Osteoblast (primary cell): ENCODE results near the gene LRP1B. TPM values are rescaled to one million over a fixed set of nuclear protein-coding genes. Genes with fewer than 3 reads are reported as not detected.

ENCODE experiments used
- DNase-seq: peaks from one replicate; pipeline ENCODE4 v3.0.0; 2011; ENCODE audit warnings: low spot score, mixed read lengths; ENCODE audit not compliant: insufficient read length; ENCODE audit errors: missing footprints
- H2AFZ ChIP-seq: 2 replicates; pipeline ENCODE4 v1.6.0; 2011; ENCODE audit warnings: mild to moderate bottlenecking, low read length
- H3K27ac ChIP-seq: 2 replicates; pipeline ENCODE4 v1.5.1; 2011; ENCODE audit warnings: mild to moderate bottlenecking, low read depth, low read length, moderate library complexity
- H3K27me3 ChIP-seq: 2 replicates; pipeline ENCODE4 v1.6.0; 2012; ENCODE audit warnings: mild to moderate bottlenecking, control low read depth, inconsistent platforms, low read length, moderate library complexity; ENCODE audit not compliant: insufficient read depth
- H3K36me3 ChIP-seq: 2 replicates; pipeline ENCODE4 v1.5.1; 2011; ENCODE audit warnings: mild to moderate bottlenecking, low read length, control low read depth, moderate library complexity; ENCODE audit not compliant: insufficient read depth
- H3K4me1 ChIP-seq: 2 replicates; pipeline ENCODE4 v1.5.1; 2011; ENCODE audit warnings: mild to moderate bottlenecking, low read length, control low read depth, moderate library complexity; ENCODE audit not compliant: insufficient read depth
- H3K4me2 ChIP-seq: 2 replicates; pipeline ENCODE4 v1.6.0; 2011; ENCODE audit warnings: mild to moderate bottlenecking, low read length; ENCODE audit not compliant: insufficient read depth
- H3K4me3 ChIP-seq: fragments of 200-600 bp; sonication (generic); 3 replicates; pipeline ENCODE4 v1.5.1; 2012; ENCODE audit warnings: mild to moderate bottlenecking, low read length, inconsistent platforms; ENCODE audit not compliant: insufficient read depth
- H3K79me2 ChIP-seq: 2 replicates; pipeline ENCODE4 v1.6.0; 2012; ENCODE audit warnings: mild to moderate bottlenecking, low read length, control low read depth, inconsistent platforms; ENCODE audit not compliant: insufficient read depth
- H3K9me3 ChIP-seq: 2 replicates; pipeline ENCODE4 v1.5.1; 2011; ENCODE audit warnings: low read depth, low read length, control low read depth
- H4K20me1 ChIP-seq: 2 replicates; pipeline ENCODE4 v1.6.0; 2012; ENCODE audit warnings: mild to moderate bottlenecking, low read length, control low read depth; ENCODE audit not compliant: insufficient read depth
- CTCF ChIP-seq: IDR thresholded peaks from 2 replicates; pipeline ENCODE4 v1.5.1; 2011; ENCODE audit warnings: mild to moderate bottlenecking, low read depth, low read length, moderate library complexity; ENCODE audit errors: extremely low read depth
- total RNA-seq: library from RNA; depleted of rRNA; stranded (reverse); fragments of >200 nt; gene quantifications from 2 replicates; pipeline ENCODE4 v1.2.3, GENCODE V29; 2012

LRP1B gene
- total RNA-seq, 1 donor: not detected

GRCh38 chr2:142140434-142140845 lies 9.6 kb upstream of the LRP1B start:
- Histone ChIP-seq H3K27me3 (no peaks in the 10 kb centered on the region), H3K4me2 (no peak overlapping the region), H3K4me1 (no peaks in the 10 kb centered on the region), H3K27ac (no peak overlapping the region), H2AFZ (no peak overlapping the region), H3K4me3 (no peak overlapping the region), H3K9me3 (no peaks in the 10 kb centered on the region), H3K79me2 (no peaks in the 10 kb centered on the region), H3K36me3 (no peaks in the 10 kb centered on the region), H4K20me1 (no peaks in the 10 kb centered on the region)
- TF ChIP-seq CTCF: peak; percentile 52
- DNase-seq: no peak

GRCh38 chr2:142139384-142139783 lies 8.6 kb upstream of the LRP1B start:
- Histone ChIP-seq H3K4me3 (no peak overlapping the region), H3K9me3 (no peaks in the 10 kb centered on the region), H3K27ac (no peak overlapping the region), H3K79me2 (no peaks in the 10 kb centered on the region), H2AFZ (no peak overlapping the region), H3K36me3 (no peaks in the 10 kb centered on the region), H3K27me3 (no peaks in the 10 kb centered on the region), H3K4me2 (no peak overlapping the region), H3K4me1 (no peaks in the 10 kb centered on the region), H4K20me1 (no peaks in the 10 kb centered on the region)
- no peak for TF ChIP-seq CTCF
- peak; percentile 38 for DNase-seq

- Histone ChIP-seq H3K36me3 (no peaks in the 10 kb centered on the region), H2AFZ (no peak overlapping the region), H3K79me2 (no peaks in the 10 kb centered on the region), H3K4me1 (peaks cover 2% of the 10 kb centered on the region), H3K9me3 (no peaks in the 10 kb centered on the region), H4K20me1 (no peaks in the 10 kb centered on the region), H3K27ac (no peak overlapping the region), H3K4me3 (no peak overlapping the region), H3K4me2 (no peak overlapping the region), H3K27me3 (peaks cover 4% of the 10 kb centered on the region)
- no peak for DNase-seq
- no peak for TF ChIP-seq CTCF
Measured at GRCh38 chr2:142136571-142136970, 5.8 kb upstream of the LRP1B start.

GRCh38 chr2:142134911-142135310 lies 4.1 kb upstream of the LRP1B start:
- no peak overlapping the region for H3K4me2 ChIP-seq
- H3K27me3 ChIP-seq: peaks cover 9% of the 10 kb centered on the region
- H3K4me3 ChIP-seq: no peak overlapping the region
- H4K20me1 ChIP-seq: no peaks in the 10 kb centered on the region
- H3K4me1 ChIP-seq: peaks cover 6% of the 10 kb centered on the region
- H3K36me3 ChIP-seq: no peaks in the 10 kb centered on the region
- DNase-seq: no peak
- H3K79me2 ChIP-seq: no peaks in the 10 kb centered on the region
- no peaks in the 10 kb centered on the region for H3K9me3 ChIP-seq
- no peak overlapping the region for H2AFZ ChIP-seq
- no peak for TF ChIP-seq CTCF
- no peak overlapping the region for H3K27ac ChIP-seq
